Subcutaneous adipose tissue (tissue), 4 donors: ENCODE measurements around the gene ETV5. TPM values are rescaled to one million over a fixed set of nuclear protein-coding genes. Genes with fewer than 3 reads are reported as not detected.

Source experiments
- total RNA-seq, 4 donors: library from RNA; depleted of rRNA; stranded (reverse); fragments of >200 nt; gene quantifications; one replicate each; pipeline ENCODE4 v1.1.0, GENCODE V29; 2016
- TF ChIP-seq, protein P1 (sequence below): fragments of 450-650 bp; IDR thresholded peaks from one replicate; pipeline ENCODE4 v1.5.1; 2016; ENCODE audit warnings: low read depth, mild to moderate bottlenecking, control low read depth, antibody characterized with exemption, moderate library complexity

Gene ETV5
- total RNA-seq, 4 donors from 2014 or later, result 9.1 to 15.3 (median 12.2) TPM

DNA sequence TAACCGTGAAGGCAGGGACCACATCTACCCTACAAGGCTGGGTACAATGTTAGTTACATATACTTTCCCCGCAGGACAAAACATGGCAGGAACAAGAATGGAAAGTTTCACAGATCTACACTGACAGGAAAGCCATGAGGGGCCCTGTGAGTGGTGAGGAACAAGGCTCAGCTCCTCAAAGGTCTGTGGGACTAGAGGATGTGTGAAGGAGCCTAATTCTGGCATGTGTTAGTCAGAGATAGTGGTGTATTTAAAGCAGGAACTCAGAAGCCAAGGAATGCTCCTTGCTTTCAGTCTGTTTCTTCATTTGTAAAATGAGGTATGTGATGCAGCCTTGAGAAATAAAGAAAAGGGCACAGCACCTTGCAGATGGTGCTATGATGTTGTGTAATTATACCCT lies 25.1 kb downstream of the ETV5 start:
- TF ChIP-seq, protein P1, sequence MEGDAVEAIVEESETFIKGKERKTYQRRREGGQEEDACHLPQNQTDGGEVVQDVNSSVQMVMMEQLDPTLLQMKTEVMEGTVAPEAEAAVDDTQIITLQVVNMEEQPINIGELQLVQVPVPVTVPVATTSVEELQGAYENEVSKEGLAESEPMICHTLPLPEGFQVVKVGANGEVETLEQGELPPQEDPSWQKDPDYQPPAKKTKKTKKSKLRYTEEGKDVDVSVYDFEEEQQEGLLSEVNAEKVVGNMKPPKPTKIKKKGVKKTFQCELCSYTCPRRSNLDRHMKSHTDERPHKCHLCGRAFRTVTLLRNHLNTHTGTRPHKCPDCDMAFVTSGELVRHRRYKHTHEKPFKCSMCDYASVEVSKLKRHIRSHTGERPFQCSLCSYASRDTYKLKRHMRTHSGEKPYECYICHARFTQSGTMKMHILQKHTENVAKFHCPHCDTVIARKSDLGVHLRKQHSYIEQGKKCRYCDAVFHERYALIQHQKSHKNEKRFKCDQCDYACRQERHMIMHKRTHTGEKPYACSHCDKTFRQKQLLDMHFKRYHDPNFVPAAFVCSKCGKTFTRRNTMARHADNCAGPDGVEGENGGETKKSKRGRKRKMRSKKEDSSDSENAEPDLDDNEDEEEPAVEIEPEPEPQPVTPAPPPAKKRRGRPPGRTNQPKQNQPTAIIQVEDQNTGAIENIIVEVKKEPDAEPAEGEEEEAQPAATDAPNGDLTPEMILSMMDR, result no peak

DNA sequence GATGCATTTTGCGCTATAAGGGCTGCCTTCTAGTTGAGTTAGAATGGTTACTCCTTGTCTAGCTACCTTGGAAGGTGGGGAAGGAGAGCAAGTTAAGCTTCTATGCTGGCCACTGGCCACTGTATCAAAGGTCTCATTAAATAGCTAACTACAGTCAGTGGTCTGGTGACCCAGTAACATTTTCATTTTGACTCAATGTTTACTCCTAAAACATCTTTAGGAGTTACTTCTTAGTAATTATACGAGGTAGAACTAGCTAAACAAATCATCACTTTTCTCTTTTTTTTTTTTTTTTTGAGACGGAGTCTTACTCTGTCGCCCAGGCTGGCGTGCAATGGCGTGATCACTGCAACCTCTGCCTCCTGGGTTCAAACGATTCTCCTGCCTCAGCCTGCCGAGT lies 26.7 kb downstream of the ETV5 start:
- TF ChIP-seq, protein P1, result no peak

DNA sequence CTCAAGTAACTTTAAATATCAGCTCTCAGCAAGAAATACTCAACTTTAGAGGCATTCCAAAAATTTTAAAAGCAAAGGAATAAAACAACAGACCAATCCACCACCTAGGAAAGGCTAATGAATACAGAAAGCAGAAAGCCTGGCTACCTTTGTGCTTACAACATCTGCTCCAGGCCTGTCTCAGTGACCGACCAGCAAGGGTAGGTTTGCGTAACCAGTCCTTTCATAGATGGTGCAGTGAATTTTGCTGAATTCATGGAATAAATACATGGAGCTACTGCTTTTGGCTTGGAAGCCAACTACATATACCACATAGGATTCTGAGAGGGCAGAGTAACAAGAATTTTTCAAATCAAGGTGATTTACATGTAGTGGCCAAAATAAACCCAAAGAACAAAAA lies 27.2 kb downstream of the ETV5 start:
- TF ChIP-seq, protein P1, result no peak

DNA sequence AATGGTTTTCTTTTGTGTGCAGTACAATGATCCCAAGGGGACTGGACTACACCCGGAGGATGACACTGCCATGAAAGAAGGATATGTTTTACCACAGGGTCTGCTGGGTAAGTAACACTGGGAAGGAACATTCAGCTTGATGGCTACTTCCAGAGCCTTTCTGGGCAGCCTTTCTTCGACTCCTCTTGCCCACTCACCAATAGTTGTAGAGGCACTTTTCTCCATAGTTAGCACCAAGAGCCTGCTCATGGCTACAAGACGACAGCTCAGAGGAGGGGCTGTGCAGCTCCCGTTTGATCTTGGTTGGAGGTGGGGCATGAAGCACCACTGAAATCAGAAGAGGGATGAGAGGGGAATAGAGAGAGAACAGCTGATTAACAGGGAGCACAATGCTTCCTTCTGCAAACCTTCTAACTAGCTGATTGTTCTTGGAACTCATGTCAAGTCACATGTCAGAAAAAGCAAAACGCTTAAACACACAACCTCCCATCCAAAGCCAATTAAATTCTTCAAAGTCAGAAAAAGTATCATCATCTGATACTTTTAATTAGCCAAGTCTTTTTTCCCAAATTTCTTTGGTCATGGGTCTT lies 27.9 kb downstream of the ETV5 start:
- TF ChIP-seq, protein P1, result no peak

DNA sequence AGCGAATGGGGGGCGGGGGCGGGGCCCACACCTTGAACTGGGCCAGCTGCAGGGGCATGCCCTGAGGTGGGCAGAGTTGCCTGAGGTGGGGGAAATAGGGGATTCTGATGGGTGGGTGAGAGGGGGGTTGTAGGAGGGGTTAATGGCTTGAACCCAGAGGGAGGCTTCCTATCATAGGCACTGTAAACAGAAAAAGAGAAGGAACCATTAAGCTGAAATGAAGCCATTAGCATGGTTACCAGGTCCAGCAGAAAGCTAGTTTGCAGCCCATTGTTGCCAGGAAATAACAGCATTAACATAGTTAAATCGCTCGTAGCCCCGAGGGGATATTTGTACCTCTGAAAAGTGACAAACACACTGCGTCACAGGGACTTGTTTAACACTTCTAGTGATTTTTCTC lies 29.0 kb downstream of the ETV5 start:
- TF ChIP-seq, protein P1, result no peak

DNA sequence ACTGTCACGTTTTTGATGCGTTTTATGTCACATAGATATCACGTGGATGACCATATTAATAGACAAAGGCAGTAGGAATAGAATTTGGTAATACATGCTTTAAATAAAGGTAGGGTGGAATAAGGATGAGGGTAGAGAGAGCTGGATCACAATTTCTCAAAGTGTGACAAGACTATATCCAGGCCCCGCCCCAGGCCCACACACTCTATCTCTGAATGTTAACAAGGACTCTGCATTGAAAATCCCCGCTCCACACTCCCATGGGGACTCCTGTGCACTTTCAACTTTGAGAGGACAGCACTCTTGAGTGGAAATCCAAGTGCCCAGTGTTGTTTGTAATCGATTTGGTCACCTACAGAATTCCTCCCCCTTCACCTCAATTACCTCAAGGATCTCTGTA lies 31.4 kb downstream of the ETV5 start:
- TF ChIP-seq, protein P1, result no peak

DNA sequence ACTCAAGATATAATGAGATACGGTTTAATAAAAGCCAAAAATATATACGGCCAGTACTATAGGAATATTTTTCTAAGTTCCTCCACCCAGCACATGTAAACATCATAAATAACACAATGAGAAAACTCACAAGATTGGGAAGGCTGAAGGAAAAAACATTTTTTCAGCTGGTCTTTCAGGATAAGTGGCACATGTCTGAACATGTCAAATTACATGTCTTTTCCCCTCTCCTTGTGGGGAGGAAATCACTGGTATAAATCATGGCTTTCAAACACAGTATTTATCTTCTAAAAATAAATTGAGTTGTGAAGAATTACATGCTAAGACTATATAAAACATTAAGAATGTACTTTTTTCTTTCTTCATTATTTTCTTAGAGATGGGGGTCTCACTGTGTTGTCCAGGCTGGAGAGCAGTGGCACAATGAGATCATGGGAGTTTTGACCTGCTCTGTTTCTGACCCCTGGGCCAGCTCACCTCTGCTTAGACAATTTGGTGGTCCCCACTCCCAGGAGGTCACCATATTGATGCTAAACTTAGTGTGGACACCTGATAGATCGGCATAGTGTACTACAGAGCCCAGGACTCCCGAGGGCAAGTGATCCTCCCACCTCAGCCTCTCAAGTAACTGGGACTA lies 32.8 kb downstream of the ETV5 start:
- TF ChIP-seq, protein P1, result no peak
